Measurements from ENCODE around the gene DNAJB1. TPM values are rescaled to one million over a fixed set of nuclear protein-coding genes. Genes with fewer than 3 reads are reported as not detected.

The DNAJB1 gene
- total RNA-seq, 1 experiment from 2014 or later: 122 TPM

DNA sequence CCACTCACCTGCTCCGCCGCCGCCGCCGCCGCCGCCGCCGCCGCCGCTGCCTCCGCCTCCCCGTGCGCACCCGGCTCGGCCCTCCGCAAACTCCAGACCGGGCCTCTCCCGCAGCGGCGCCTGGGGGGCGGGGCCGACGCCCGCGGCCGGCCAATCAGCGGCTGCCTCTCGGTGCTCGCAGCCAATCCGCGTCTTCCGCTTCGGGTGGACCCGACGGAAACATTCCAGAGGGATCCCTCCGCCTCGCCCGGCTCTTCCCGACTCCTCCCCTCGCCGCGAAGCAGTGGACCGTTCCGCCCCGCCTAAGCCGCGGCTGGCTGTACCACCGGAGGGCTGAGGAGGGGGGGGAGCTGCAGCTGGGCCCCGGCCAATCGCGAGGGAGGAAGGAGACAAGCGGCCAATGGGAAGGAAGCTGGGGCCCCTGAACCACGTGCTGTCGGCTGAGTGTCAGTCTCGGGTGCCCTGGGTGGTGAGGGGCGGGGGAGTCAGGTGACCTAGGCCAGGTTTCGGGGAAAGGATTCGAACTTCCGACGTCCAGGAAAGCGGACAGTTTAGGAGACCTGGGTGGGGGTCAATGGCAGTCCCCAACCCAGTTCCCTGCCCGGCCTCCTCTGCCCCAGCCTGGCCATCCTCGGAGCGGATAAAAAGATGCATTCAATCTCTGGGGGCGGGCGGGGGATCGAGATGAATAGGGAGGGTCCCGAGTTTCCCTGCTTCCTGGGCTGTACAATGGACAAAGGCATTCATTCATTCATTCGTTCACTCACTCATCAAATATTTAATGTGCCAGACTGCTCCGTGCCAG, 22.0 kb downstream of the DNAJB1 start, which contains the start of gene GIPC1:
Gene GIPC1, minus strand, starts transcription at position 99 of the 805 bp plus-strand sequence. CDS start 13,151 bp downstream, outside the sequence.
- Histone ChIP-seq H3K9me3 (ENCODE audit: low read depth, low read length, poor library complexity, severe bottlenecking) (no peaks in the 10 kb centered on the region), H3K27me3 (replicated peaks; ENCODE audit: insufficient read depth, low read depth, low read length, poor library complexity) (no peaks in the 10 kb centered on the region), H3K36me3 (ENCODE audit: insufficient read depth, low read length, poor library complexity, severe bottlenecking) (no peaks in the 10 kb centered on the region), H3K4me1 (ENCODE audit: insufficient read depth, low read length, poor library complexity, severe bottlenecking) (peaks cover 12% of the 10 kb centered on the region), H3K4me3 (ENCODE audit: low read depth, low read length, poor library complexity, severe bottlenecking) (peak within 1 kb of the TSS; percentile 81), H3K27ac (ENCODE audit: low read depth, low read length, poor library complexity, severe bottlenecking) (peak within 1 kb of the TSS; percentile 61)
- ChIA-PET POLR2A (ENCODE audit: low non-redundant PET) (no interaction called here), CTCF (interaction anchor here (0.6 to 1.1 kb wide), 2 partner anchors 24 to 193 kb away, joined by 3 read pairs; no protein-coding TSS in a partner anchor)
- no TSS peak for BruUV-seq (replicated peaks)
- intact Hi-C loops (cut with micrococcal nuclease; ENCODE audit: unreplicated experiment): no loop called here
- peak; percentile 99 for DNase-seq (ENCODE audit: low spot score)
- TF ChIP-seq, protein P1, sequence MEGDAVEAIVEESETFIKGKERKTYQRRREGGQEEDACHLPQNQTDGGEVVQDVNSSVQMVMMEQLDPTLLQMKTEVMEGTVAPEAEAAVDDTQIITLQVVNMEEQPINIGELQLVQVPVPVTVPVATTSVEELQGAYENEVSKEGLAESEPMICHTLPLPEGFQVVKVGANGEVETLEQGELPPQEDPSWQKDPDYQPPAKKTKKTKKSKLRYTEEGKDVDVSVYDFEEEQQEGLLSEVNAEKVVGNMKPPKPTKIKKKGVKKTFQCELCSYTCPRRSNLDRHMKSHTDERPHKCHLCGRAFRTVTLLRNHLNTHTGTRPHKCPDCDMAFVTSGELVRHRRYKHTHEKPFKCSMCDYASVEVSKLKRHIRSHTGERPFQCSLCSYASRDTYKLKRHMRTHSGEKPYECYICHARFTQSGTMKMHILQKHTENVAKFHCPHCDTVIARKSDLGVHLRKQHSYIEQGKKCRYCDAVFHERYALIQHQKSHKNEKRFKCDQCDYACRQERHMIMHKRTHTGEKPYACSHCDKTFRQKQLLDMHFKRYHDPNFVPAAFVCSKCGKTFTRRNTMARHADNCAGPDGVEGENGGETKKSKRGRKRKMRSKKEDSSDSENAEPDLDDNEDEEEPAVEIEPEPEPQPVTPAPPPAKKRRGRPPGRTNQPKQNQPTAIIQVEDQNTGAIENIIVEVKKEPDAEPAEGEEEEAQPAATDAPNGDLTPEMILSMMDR (conservative IDR thresholded peaks at IDR 0.05; ENCODE audit: low read depth, low read length): no peak
- no peak for TF ChIP-seq EZH2 (IDR thresholded peaks at IDR 0.05; ENCODE audit: borderline replicate concordance, low read depth, low read length, poor library complexity, severe bottlenecking)

DNA sequence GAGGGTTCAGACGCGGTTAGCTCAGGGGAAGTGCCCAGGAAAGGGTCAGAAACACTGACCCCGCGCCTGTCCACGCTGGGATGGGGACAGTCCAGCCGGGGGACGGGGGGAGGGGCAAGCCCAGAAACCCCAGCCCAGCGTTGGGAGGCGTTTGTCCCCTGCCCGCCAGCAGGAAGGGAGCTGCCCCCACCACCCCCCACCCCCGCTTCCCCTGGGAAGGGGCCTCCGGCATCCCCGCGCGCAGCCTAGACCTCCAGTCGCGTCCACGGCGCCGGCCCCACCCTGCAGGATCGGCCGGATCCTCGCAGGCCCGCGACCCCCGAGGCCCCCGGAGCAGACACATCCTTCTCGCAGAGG, 22.5 kb downstream of the DNAJB1 start:
- TF ChIP-seq, protein P1 (conservative IDR thresholded peaks at IDR 0.05; ENCODE audit: low read depth, low read length): no peak
- no peak for TF ChIP-seq EZH2 (IDR thresholded peaks at IDR 0.05; ENCODE audit: borderline replicate concordance, low read depth, low read length, poor library complexity, severe bottlenecking)
- H3K27ac ChIP-seq (ENCODE audit: low read depth, low read length, poor library complexity, severe bottlenecking): peak overlapping the region; percentile 61
- H3K4me1 ChIP-seq (ENCODE audit: insufficient read depth, low read length, poor library complexity, severe bottlenecking): peaks cover 12% of the 10 kb centered on the region
- CTCF ChIA-PET: no interaction called here
- H3K27me3 ChIP-seq (replicated peaks; ENCODE audit: insufficient read depth, low read depth, low read length, poor library complexity): no peaks in the 10 kb centered on the region
- no peak for DNase-seq (ENCODE audit: low spot score)
- intact Hi-C loops (cut with micrococcal nuclease; ENCODE audit: unreplicated experiment): no loop called here
- peak overlapping the region; percentile 81 for H3K4me3 ChIP-seq (ENCODE audit: low read depth, low read length, poor library complexity, severe bottlenecking)
- H3K9me3 ChIP-seq (ENCODE audit: low read depth, low read length, poor library complexity, severe bottlenecking): no peaks in the 10 kb centered on the region
- H3K36me3 ChIP-seq (ENCODE audit: insufficient read depth, low read length, poor library complexity, severe bottlenecking): no peaks in the 10 kb centered on the region
- no TSS peak for BruUV-seq (replicated peaks)
- POLR2A ChIA-PET (ENCODE audit: low non-redundant PET): interaction anchor here (0.6 kb wide), 1 partner anchor 330 kb away, joined by 10 read pairs; no protein-coding TSS in a partner anchor

DNA sequence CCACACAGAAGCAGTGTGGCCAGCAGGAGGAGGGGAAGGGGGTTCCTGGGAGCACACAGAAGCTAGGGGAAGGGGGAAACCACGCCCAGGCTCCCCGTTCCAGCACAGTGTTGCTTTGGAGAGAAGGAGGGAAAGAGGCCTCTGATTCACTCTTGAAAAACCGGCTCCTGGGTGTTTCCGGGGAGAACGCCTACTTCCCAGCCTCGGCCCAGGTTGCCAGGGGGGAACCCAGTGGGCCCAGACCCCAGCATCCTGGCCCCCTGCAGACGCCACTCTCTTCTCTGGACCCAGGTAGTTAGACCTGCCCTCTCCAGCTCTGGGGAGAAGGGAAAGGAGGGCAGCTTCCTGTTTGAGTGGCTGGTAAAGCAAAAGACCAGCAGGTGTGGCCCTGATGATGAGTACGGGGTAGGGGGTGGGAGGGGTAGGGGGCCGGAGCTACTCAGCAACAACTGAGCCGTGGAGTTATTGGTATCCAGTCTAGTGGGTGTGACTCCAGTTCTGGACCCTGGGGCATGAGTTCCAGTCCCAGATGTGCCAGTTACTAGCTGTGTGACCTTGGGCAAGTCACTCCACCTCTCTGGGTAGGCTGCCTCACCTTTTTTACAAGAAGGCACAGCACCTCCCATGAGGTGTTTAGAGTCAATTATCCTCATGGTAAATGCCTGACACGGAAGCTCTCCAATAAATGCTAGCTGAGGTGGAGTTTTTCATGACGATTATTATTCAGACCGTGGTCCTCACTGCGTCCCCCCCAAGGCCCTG, 23.1 kb downstream of the DNAJB1 start:
- no TSS peak for BruUV-seq (replicated peaks)
- peak overlapping the region; percentile 61 for H3K27ac ChIP-seq (ENCODE audit: low read depth, low read length, poor library complexity, severe bottlenecking)
- ChIA-PET CTCF (interaction anchor here (0.6 kb wide), 1 partner anchor 12 kb away, joined by 4 read pairs; no protein-coding TSS in a partner anchor), POLR2A (ENCODE audit: low non-redundant PET) (interaction anchor here (0.6 kb wide), 1 partner anchor 329 kb away, joined by 10 read pairs; no protein-coding TSS in a partner anchor)
- peak overlapping the region; percentile 81 for H3K4me3 ChIP-seq (ENCODE audit: low read depth, low read length, poor library complexity, severe bottlenecking)
- TF ChIP-seq, protein P1 (conservative IDR thresholded peaks at IDR 0.05; ENCODE audit: low read depth, low read length): no peak
- no peak for TF ChIP-seq EZH2 (IDR thresholded peaks at IDR 0.05; ENCODE audit: borderline replicate concordance, low read depth, low read length, poor library complexity, severe bottlenecking)
- no peaks in the 10 kb centered on the region for H3K9me3 ChIP-seq (ENCODE audit: low read depth, low read length, poor library complexity, severe bottlenecking)
- H3K27me3 ChIP-seq (replicated peaks; ENCODE audit: insufficient read depth, low read depth, low read length, poor library complexity): no peaks in the 10 kb centered on the region
- no peak for DNase-seq (ENCODE audit: low spot score)
- no peaks in the 10 kb centered on the region for H3K36me3 ChIP-seq (ENCODE audit: insufficient read depth, low read length, poor library complexity, severe bottlenecking)
- peaks cover 12% of the 10 kb centered on the region for H3K4me1 ChIP-seq (ENCODE audit: insufficient read depth, low read length, poor library complexity, severe bottlenecking)
- intact Hi-C loops (cut with micrococcal nuclease; ENCODE audit: unreplicated experiment): no loop called here

Data from A673 (cell line).